Vagina (tissue), 2 donors: ENCODE data around the gene TTC3.

ENCODE experiments used
- POLR2A ChIP-seq, 2 donors: fragments of 450-650 bp; IDR thresholded peaks; one replicate each; pipeline ENCODE4 v1.6.1; 2017; ENCODE audit warnings: antibody characterized with exemption in 2 of 2, mild to moderate bottlenecking in 2 of 2, moderate library complexity in 2 of 2
- POLR2AphosphoS5 ChIP-seq, 2 donors: sonication (generic); formaldehyde crosslinking; IDR thresholded peaks; one replicate each; pipeline ENCODE4 v1.9.0; 2017; ENCODE audit warnings: antibody characterized with exemption in 2 of 2, mild to moderate bottlenecking in 2 of 2, low read depth in 1 of 2; ENCODE audit not compliant: insufficient read depth in 1 of 2
- TF ChIP-seq, protein P1 (sequence below), 3 experiments: fragments of 450-650 bp in 2 of 3; fragments of 200-600 bp in 1 of 3; sonication (generic) in 1 of 3; IDR thresholded peaks; one replicate each; pipeline ENCODE4 v1.5.1; 2017 to 2019; ENCODE audit warnings: antibody characterized with exemption in 3 of 3, mild to moderate bottlenecking in 2 of 3, moderate library complexity in 2 of 3

DNA sequence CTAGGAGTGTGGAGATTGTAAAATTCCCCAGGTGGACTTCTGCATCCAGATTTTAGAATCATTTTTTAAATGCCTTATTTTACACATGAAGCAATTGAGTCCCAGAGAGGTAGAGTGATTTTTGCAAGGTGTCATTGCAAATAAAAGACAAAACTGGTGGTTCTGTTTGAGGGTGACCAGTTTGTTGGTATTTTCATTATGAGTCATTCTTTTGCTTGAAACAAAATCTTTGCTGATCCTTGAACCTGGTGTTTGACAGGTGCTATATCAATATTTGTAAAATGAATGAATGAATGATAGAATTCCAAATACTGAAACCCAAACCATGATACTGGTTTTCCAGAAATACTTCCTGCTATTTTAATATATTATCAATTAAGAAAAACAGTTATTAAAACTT, 44.1 kb downstream of the TTC3 start:
- TF ChIP-seq, protein P1, sequence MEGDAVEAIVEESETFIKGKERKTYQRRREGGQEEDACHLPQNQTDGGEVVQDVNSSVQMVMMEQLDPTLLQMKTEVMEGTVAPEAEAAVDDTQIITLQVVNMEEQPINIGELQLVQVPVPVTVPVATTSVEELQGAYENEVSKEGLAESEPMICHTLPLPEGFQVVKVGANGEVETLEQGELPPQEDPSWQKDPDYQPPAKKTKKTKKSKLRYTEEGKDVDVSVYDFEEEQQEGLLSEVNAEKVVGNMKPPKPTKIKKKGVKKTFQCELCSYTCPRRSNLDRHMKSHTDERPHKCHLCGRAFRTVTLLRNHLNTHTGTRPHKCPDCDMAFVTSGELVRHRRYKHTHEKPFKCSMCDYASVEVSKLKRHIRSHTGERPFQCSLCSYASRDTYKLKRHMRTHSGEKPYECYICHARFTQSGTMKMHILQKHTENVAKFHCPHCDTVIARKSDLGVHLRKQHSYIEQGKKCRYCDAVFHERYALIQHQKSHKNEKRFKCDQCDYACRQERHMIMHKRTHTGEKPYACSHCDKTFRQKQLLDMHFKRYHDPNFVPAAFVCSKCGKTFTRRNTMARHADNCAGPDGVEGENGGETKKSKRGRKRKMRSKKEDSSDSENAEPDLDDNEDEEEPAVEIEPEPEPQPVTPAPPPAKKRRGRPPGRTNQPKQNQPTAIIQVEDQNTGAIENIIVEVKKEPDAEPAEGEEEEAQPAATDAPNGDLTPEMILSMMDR (IDR thresholded peaks at IDR 0.05): no peak
- TF ChIP-seq POLR2A (IDR thresholded peaks at IDR 0.05): no peak
- TF ChIP-seq POLR2AphosphoS5 (IDR thresholded peaks at IDR 0.05; ENCODE audit: insufficient read depth in 1 of 2, low read depth in 1 of 2): no peak
